Left cardiac atrium (tissue), 4 donors: ENCODE data around the gene AFAP1L2. TPM values are rescaled to one million over a fixed set of nuclear protein-coding genes. Genes with fewer than 3 reads are reported as not detected.
A peak's percentile ranks its signal among the peaks of the same experiment; 100 is the strongest.

Experiments used
- ATAC-seq, 2 donors: fragments of 200-7000 bp; cut with Tn5 transposase; one replicate each; pipeline ENCODE4 v1.9.1; 2020; ENCODE audit warnings: mild to moderate bottlenecking in 2 of 2, moderate library complexity in 2 of 2
- DNase-seq: peaks from one replicate; pipeline ENCODE4 v3.0.0-alpha.2; 2020
- intact Hi-C, 2 donors: fragments of 100-400 bp; cut with DNase I; formaldehyde crosslinking; loops; one replicate each; pipeline versions ENCODE4 v1.14.1 to v1.15.1; 2022 to 2023
- long read RNA-seq: library from polyadenylated mRNA; unstranded; transcript quantifications from one replicate; pipeline ENCODE4 v2.0.0, GENCODE V29; 2021
- total RNA-seq, 2 donors: library from RNA; stranded (reverse); fragmentation: NEBNext Ultra II Directional; extraction: Animal tissue kit (Norgen Biotek cat#: 25700); gene quantifications; one replicate each; pipeline ENCODE4 v1.2.1, GENCODE V29; 2021
- donor health status: DM: no; HTN: yes; CAD: no.
- donor health status: DM: no; HTN: yes; CAD: no; lungs with severe emphysema.
- donor health status: DM: yes; HTN: yes; CAD: no.
- donor health status: Dilated cardiomyopathy.

Gene AFAP1L2, protein sequence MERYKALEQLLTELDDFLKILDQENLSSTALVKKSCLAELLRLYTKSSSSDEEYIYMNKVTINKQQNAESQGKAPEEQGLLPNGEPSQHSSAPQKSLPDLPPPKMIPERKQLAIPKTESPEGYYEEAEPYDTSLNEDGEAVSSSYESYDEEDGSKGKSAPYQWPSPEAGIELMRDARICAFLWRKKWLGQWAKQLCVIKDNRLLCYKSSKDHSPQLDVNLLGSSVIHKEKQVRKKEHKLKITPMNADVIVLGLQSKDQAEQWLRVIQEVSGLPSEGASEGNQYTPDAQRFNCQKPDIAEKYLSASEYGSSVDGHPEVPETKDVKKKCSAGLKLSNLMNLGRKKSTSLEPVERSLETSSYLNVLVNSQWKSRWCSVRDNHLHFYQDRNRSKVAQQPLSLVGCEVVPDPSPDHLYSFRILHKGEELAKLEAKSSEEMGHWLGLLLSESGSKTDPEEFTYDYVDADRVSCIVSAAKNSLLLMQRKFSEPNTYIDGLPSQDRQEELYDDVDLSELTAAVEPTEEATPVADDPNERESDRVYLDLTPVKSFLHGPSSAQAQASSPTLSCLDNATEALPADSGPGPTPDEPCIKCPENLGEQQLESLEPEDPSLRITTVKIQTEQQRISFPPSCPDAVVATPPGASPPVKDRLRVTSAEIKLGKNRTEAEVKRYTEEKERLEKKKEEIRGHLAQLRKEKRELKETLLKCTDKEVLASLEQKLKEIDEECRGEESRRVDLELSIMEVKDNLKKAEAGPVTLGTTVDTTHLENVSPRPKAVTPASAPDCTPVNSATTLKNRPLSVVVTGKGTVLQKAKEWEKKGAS
- 1 to 10 TPM; 5.5 to 7.6 TPM for total RNA-seq
- long read RNA-seq, partial matches to known transcripts: 3 of 7 reads
- long read RNA-seq, other reads (novel, unspliced or antisense): 4 of 7 reads

- ATAC-seq (peak; percentile 86 to 88), DNase-seq (peak; percentile 60)
- intact Hi-C loops: loop anchor here (10.0 kb wide), 1 partner anchor 100 kb away; no protein-coding TSS in a partner anchor
Observed at GRCh38 chr10:114404171-114405010, at the start of gene AFAP1L2. Gene AFAP1L2, minus strand, starts transcription at chr10:114404502. Its CDS starts 47 bp downstream, at chr10:114404455.

DNA sequence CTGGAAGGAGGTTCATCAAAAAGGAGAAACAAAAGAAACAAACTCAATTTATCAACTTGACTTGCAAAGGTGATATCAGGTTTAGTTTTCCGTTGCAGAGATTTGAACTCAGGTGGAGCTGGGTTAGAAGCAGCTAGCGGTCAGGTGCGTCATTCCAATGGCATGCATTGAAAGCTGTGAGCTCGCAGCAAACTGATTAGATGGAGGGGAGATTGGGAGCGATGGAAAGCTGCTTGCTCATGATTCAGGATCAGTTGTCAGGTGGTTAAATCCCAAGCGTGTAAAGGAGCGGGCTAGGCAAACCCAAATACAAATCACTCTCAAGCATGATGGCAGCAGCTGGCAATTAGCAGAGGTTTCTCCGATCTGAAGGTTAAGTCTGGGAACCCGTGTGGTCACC is 49.3 kb upstream of the AFAP1L2 start:
- DNase-seq (no peak), ATAC-seq (no peak)
- intact Hi-C loops: no loop called here

GRCh38 chr10:114448897-114449296 is 44.6 kb upstream of the AFAP1L2 start:
- intact Hi-C loops: no loop called here
- no peak for DNase-seq
- ATAC-seq: no peak

GRCh38 chr10:114445332-114445731 is 41.0 kb upstream of the AFAP1L2 start:
- DNase-seq (no peak), ATAC-seq (no peak)
- intact Hi-C loops: no loop called here

- DNase-seq (no peak), ATAC-seq (no peak)
- intact Hi-C loops: no loop called here
Observed at GRCh38 chr10:114444819-114445218, 40.5 kb upstream of the AFAP1L2 start.

DNA sequence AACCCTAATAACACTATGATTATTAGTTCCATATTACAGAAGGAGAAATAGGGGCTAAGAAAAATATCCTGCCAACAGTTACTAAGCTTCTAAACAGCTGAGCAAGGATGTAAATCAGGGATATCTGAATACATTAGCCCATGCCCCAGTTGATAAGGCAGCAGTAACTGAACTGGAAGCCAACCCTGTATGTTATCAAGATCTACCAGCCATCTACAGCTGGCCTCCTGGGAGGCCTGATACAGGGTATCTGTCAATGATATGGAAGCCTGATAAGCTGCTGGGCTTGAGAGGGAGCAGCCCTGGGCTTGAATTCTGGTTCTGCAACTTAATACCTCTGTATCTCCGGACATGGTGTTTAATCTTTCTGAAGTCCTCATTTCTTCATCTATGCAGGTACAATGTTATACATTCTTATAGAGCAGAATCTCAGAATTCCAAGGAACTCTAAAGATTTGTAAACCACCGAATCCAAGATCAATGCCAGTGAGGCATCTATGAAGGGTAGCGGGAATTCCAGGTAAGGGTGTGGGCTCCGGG is 37.9 kb upstream of the AFAP1L2 start:
- intact Hi-C loops: no loop called here
- ATAC-seq: no peak
- no peak for DNase-seq

- ATAC-seq: no peak
- intact Hi-C loops: no loop called here
Observed at GRCh38 chr10:114441107-114441506, 36.8 kb upstream of the AFAP1L2 start.

DNA sequence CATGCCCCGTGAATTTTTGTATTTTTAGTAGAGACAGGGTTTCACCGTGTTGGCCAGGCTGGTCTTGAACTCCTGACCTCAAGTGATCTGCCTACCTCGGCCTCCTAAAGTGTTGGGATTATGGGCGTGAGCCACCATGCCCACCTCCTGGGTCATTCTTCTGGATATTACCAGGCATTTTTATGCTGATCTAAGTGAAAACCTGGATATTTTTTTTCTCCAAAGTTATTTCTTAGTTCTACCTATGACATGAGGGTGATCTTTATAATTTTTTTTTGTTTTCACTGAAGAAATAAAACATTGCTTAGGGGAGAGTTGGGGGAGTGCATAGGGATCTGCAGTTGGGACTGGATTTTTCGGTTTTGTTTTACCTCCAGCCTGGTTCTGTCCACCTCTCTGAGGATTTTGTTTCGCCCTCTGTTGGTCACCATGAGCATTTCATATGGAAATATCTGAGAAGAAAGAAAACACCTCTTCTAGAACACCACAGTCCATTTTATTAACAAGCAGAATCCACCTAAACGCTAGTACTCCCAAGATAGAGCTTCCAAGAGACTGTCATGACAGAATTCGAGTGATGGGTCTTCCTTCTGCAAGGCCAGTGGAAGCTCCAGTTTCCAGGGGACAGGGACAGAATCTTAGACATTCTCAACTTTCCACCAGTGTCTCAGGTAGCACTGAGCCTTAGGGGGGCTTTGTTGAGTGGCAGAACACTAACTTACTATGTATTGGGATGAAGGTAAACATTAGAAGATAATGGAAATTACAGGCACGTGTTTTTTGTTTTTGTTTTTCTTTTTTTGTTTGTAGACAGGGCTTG is 33.4 kb upstream of the AFAP1L2 start:
- DNase-seq: no peak
- ATAC-seq: no peak

More at GRCh38 chr10:114441107-114441506, 36.8 kb upstream of the AFAP1L2 start:
- no peak for DNase-seq

GRCh38 chr10:114436941-114437340 is 32.6 kb upstream of the AFAP1L2 start:
- ATAC-seq (no peak), DNase-seq (no peak)
- intact Hi-C loops: loop anchor here in 1 of 2 donors (5.0 kb wide), 1 partner anchor 135 kb away; no protein-coding TSS in a partner anchor

More for the DNA sequence above, 33.4 kb upstream of the AFAP1L2 start:
- intact Hi-C loops: loop anchor here in 1 of 2 donors (5.0 kb wide), 1 partner anchor 135 kb away; no protein-coding TSS in a partner anchor

DNA sequence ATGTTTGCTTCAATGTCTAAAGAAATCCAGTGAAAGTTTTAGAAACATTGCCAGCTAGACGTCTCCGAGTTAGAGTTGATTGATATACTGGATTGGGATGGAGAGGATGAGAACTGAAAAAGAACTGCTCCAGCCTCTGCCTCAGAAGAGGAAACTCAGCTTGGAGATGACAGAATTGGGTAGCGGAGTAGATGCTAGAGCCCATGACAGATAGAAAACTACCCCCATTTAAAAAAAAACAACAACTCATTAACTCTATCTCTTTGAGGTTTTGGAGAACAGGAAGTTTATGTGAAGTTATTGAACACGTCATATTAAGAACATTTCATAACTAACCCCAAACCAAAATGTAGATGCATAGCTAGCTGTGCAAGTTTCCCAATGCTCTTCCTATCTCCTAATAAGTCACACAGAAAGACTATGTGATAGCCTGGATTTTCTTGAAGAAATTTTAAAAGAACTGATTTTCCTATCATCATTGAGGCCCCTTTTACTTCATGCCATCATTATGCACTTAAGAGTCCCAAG is 28.3 kb upstream of the AFAP1L2 start:
- DNase-seq: no peak
- intact Hi-C loops: no loop called here
- no peak for ATAC-seq

GRCh38 chr10:114431414-114432135 is 27.3 kb upstream of the AFAP1L2 start:
- DNase-seq (no peak), ATAC-seq (no peak)
- intact Hi-C loops: no loop called here

DNA sequence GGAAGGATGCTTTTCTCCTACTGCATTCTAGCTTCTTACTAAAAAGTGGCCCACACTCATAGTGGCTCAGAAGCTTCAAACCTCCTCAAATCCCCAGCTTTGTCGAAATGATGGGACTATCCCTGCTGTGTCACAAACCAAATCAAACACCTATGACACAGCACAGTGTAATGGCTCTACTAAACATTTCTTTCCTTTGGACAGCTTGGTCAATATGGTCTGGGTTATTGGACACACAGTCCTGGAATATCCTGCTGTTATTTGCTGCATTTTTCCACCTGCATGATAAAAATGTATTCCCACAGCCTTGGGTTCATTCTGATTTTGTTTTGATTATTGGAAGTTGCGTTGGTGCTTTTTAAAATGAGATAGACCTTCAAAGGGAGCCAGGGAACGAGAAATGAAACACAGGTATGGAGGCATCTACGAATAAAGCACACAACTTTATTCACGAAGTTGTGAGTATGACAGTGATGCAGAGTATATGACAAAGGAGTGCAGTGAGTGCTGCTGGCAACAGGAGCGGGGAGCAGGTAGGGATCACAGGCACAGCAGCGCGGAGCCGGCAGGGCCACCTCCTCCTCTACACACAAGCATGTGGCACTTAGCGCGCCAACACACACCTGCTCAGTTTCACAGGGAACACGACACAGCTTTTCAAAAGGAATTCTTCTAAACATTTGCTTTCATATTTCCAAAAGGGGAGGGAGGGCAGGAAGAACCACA is 26.5 kb upstream of the AFAP1L2 start:
- no peak for DNase-seq
- no peak for ATAC-seq
- intact Hi-C loops: no loop called here

DNA sequence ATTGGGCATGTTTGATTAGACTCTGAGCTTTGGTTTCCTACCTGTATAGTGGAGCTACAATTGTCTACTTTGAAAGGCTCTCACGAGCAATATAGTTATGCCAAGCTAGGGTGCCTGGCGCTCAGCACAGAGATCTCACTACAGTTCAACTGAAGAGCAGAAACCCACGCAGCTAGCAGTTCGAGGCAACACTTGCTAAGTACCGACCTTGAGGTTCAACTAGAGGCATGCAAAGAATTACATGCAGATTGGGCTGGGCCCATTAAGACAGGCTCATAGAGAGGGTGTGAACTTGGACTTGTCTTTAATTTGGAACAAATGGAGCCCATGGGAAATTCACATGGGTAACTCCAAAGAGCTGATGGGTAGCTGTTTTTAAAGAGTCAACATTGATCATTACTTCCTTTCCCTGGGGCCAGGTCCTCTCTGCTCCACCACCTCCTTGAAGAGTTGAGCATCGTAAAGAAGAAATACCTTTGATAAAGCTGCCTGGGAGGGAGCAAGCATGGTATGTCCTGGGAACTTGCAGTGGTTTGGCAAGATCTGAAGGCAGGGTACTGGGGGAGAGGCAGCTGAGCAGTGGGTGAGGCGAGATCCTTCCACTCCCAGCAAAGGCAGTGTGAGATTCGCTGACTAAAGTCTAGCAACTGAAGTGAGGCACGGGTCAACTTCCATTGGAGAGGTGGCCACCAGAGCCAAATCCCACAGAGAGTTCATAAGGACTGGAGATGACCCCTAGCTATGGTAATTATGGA is 25.5 kb upstream of the AFAP1L2 start:
- DNase-seq: no peak
- no peak for ATAC-seq
- intact Hi-C loops: no loop called here

DNA sequence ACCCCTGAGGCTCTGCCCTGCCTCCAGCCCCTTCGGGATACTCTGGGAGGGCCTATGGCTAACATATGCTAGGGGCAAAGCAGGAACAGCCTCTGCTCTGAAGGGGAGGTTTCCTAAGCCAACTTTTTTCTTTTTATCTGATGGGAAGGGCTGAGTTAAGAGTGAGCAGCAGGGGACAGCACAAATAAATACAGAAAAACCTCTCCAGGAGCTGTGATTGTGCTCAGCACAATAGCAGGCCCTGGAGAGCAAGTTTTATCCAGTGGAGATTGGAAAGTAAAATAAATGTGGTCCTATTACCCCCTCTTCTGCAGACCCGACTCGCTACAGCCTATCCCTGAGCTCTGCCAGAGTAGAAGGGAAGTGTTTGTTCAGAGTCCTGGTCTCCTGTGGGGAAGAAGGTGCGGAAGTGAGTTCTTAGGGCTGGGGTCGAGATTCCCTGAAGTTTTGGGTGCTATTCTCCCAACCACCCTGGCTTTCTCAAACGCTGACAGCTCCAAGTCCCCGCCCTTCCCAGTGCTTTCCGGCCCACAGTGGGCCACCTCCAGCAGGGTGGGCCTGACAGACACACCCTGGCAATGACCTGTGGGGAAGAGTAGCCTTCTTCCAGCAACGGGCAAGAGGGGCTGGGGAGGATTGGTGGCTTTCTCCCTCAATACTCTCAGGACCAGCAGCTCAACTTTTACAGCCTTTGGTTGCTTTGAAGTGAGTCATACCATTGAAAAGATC is 23.0 kb upstream of the AFAP1L2 start:
- DNase-seq (no peak), ATAC-seq (peak; percentile 45 to 66)
- intact Hi-C loops: no loop called here

- intact Hi-C loops: no loop called here
- DNase-seq (no peak), ATAC-seq (peak; percentile 6 to 13)
Observed at GRCh38 chr10:114426476-114426875, 22.2 kb upstream of the AFAP1L2 start.
